GM18526 (cell line): ENCODE data around the gene STIM1.

Source experiments
- POLR2A ChIP-seq: IDR thresholded peaks from 3 replicates; pipeline ENCODE4 v1.6.1; 2011; ENCODE audit not compliant: insufficient read length; ENCODE audit errors: extremely low read depth

STIM1 gene

DNA sequence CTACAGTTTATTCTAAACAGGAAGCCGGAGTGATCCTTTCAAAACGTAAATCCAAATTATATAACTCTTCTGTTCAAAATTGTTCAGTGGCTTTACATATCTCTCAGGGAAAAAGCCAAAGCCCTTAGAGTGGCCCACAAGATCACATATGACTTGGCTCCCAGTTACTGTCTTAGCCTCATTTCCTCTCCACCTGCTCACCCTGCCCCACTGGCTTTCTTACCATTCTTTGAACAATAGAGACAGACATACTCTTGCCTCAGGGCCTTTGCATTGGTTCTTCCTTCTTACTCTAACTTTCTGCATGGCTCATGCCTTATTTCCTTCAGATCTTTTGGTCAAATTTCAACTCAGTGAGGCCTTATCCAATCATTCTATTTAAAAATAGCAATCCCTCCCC lies 52.1 kb downstream of the STIM1 start:
- no peak for TF ChIP-seq POLR2A

GRCh38 chr11:3909901-3910300 lies 54.4 kb downstream of the STIM1 start:
- no peak for TF ChIP-seq POLR2A

- TF ChIP-seq POLR2A: no peak
Measured at GRCh38 chr11:3911908-3912505, 56.5 kb downstream of the STIM1 start.

DNA sequence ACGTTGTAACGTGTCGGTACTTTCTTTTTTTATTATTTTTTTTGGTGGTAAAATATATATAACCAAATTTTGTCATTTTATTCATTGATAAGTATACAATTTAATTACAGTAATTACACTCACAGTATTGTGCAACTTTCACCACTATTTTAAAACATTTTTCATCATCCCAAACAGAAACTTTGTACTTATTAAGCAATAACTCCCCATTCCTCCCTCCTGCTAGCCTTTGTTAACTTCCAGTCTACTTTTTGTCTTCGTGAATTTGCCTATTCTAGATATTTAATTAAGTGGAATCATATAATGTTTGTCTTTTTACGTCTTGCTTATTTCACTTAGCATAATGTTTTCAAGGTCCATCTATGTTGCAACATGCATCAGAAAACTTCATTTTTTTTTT lies 58.5 kb downstream of the STIM1 start:
- TF ChIP-seq POLR2A: no peak

GRCh38 chr11:3914805-3915204 lies 59.3 kb downstream of the STIM1 start:
- TF ChIP-seq POLR2A: no peak

DNA sequence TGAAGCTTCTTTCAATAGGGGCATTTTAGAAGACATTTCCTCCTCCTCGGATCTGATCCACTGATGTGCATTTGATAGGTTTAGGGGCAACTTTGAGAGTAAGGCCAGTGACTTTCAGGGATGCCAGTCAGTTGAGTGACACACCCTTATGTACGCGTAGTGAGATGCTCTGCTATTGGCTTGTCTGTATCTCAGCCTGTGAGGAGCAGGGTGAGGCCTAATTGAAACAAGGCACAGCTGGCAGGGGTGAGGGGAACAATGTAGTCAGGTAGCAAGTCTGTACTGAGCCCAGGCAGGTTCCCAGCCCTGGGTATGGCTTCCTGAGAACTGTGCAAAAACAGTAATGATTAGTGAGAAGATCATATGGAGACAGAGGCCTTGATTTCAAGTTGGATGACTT lies 61.5 kb downstream of the STIM1 start:
- no peak for TF ChIP-seq POLR2A

DNA sequence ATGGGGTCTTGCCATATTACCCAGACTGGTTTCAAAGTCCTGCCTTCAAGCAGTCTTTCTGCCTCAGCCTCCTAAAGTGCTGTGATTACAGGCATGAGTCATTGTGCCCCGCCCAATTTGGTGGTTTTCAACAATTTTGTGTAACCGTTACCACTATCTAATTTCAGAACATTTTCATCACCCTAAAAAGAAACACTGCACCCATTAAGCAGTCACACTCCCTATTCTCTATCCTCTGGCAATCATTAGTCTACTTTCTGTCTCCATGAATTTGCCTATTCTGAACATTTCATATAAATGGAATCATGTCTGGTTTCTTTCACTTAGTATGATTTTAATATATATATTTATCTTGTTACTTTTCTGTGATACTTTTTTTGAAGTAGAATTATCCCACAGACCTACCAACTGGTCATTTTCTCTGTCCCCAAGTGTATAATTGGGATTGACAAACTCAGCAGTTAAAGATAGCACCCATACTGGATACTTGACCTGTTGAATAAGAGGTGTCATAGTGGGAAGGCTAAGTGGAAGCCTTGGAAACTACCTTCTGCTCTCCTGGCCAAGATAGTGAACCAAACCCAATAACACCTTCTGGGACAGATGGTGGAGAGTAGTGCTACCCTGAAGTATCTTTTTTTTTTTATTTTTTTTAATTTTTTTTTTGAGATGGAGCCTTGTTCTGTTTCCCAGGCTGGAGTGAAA lies 64.8 kb downstream of the STIM1 start:
- TF ChIP-seq POLR2A: no peak

- TF ChIP-seq POLR2A: no peak
Measured at GRCh38 chr11:3922056-3922455, 66.6 kb downstream of the STIM1 start.

GRCh38 chr11:3925513-3925912 lies 70.0 kb downstream of the STIM1 start:
- TF ChIP-seq POLR2A: no peak

DNA sequence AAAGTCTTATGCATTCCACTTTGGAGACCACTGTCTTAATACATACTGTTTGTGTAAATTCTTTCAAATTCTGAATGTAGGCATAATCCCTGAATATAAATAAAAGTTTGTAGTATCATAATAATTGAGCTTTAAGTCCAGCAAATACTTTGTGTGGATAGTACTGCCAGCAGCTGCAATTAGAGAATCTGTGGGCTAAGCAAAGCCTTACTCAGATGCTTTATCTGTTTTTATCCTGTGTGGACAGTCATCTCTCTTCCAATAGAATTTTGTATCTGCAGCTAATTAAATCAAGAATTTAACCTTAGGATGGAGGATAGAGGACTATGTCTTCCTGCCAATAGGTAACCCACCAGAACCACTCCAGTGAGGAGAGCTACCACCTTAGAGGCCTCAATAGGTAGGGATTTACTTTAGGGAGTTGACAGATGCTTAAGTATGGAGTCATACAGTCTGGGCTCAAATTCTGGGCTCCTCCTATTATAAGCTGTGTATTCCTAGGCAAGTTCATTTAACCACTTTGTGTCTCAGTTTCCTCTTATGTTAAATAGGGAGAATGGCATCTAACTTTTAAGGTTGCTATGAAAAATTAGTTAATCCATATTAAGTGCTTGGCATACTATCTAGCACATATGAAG lies 71.1 kb downstream of the STIM1 start:
- TF ChIP-seq POLR2A: no peak

DNA sequence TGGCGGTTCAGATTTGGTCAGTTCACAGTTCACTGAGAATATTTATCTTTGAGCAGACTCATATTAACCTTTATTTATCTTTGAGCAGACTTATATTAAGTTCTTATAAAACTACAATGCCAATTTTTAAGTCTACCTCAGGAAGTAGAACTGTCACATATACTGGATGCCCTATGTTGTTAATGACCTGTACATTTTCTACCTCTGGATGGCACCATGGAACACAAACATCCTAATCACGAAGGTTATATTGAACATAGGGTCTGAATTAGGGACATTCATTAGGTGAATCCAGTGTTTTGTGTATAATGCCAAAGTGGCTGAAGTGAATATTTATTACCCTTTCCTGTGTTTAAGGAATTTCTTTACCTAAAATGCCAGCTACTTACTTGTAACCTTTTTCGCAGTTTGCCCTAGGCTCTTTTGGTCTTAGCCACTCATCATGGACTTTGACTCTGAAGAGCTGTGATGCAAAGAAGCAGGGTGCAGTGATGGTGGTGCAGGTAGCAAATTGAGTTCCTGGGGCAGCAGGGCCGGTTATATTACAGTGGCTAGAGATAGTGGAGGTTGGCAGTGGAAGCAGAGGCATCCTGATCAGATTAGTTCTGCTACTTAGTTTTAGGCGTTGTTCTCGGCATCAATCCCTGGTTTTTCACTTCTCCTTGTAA lies 71.8 kb downstream of the STIM1 start:
- no peak for TF ChIP-seq POLR2A

DNA sequence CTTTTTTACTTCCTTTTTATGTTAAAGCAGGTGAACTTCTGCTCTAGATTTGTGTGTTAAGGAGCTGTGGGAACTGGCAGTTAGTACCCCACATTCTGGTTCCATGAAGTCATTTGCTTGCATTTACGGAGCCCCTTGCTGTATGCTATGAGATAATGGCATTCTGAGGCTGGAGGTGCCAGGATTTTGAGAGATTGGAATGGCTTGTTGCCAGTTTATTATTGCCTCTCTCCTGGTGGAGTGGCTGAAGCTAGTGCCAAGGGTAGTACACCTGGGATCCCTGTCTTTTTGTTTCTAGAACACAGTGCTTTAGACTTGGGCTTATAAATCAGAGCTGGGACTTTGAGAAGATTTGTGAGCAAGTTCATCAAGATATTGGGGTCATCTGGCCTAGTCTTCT lies 73.8 kb downstream of the STIM1 start:
- TF ChIP-seq POLR2A: no peak

GRCh38 chr11:3929649-3930048 lies 74.2 kb downstream of the STIM1 start:
- no peak for TF ChIP-seq POLR2A

DNA sequence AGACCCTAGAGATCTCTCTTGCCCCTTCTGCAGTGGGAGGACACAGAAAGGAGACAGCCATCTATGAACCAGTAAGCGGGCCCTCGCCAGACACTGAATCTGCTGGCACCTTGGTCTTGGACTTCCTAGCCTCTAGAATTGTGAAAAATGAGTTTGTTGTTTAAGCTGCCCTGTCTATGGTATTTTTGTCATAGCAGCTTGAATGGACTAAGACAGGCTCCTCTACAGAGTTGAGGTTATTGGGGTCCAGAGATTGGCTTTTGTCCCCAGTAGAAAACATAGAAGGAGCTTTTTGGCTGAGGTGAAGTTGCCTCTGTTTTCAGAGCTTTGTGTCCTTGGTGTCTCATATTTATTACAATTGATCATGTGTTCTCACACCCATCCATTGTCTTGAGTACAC lies 77.2 kb downstream of the STIM1 start:
- no peak for TF ChIP-seq POLR2A

DNA sequence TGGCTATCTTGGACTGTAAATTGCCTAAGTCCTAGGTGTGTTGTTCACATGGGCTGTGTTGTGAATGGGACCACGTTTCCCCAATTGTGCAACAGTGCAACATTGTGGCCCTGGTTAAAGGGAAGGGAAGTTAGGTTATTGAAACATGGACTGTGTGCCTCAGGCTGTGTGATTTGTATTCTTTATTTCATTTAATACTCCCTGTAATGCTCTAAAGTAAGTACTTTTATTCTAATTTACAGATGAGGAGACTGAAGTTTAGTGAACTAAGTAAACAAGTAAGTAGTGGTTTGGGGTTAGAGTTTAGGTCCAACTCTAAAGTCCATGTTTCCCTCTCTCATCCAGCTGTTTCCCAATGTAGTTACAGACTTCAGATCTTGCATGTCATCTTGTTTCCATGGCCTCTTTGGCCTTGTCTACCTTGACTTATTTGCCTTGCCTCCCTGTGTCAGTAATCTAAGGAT lies 77.7 kb downstream of the STIM1 start:
- TF ChIP-seq POLR2A: no peak

GRCh38 chr11:3934658-3935057 lies 79.2 kb downstream of the STIM1 start:
- TF ChIP-seq POLR2A: no peak
